GM18867 (cell line): ENCODE measurements around the gene SERF1B.
"Not testable (repeated sequence)": the region's sequence is repeated elsewhere in the genome, so short reads cannot be mapped to it uniquely, and the experiment has no call there.

Experiments
- ATAC-seq: cut with Tn5 transposase; IDR thresholded peaks from one replicate; pipeline ENCODE4 v1.9.1; 2021; ENCODE audit warnings: mild to moderate bottlenecking, moderate library complexity; ENCODE audit not compliant: unreplicated experiment

SERF1B gene

DNA sequence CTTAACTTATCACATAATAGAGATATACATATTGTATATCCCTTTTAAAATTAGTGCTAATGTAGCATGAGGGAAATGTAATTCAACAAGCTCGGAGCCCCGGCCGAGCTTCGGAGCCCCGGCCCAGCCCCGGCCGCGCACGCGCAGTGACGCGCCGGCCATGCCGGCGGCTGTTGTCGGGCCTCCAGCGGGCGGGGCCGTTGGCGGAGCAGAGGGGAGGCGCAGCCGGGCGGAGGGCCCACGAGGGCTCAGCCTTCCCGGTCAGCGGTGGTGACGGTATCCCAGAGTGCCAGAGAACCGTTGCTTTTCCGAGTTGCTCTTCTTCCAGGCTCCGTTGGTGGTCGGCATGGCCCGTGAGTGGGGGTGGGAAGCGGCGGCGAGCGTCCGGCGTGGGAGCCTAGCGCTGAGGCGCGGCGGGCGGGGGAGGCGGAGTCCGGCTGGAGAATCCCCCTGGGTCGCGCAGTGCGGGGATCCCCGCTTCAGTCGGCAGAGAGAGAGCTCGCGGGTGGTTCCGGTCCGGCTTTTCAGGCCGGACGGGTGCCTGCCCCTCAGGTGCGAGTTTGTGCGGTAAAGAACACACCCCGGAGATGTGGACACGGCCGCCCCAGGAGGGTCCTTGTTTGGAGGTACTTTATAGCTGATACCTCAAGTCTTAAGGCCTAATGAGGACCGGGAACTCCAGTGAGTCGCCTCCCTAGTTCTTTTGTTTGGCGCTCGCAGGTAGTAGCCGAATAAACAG, at the start of gene SERF1B:
Gene SERF1B, plus strand, starts transcription at position 146 of the 739 bp plus-strand sequence. Its CDS starts 201 bp downstream, at position 347.
- peak; percentile 92 for ATAC-seq

DNA sequence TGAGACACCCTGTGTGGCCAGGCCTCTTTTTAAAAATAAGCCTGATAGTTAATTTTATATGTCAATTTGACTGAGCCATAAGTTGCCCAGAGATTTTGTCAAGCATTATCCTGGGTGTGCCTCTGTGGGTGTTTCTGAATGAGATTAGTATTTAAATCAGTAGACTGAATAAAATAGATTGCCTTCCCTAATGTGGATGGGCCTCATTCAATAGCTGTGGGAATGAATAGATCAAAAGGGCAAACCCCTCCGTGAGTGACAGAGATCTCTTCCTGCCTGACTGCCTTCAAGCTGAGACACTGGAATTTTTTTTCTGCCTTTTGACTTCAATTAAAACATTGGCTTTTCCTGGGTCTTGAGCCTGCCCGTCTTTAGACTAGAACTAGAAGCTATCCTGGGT, 33.3 kb upstream of the SERF1B start:
- ATAC-seq = not testable (repeated sequence)

DNA sequence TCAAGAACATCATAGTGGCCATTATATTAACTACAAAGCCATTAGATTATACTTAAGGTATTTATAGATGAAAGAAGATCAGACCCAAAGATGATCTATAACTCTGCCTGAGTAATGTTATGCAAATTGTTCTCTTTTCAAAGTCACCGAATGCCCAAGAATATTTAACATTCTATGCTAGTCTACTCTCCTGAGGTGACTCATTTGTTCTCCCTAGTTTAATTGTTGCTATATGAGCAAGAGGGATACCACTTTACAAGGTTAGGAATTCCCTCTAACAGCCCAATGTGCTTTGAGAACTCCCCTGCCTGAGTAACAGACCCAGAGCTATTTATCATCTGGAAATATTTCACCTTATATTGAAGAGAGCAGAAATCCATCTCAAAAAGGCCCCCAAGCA, 29.5 kb upstream of the SERF1B start:
- ATAC-seq = not testable (repeated sequence)

DNA sequence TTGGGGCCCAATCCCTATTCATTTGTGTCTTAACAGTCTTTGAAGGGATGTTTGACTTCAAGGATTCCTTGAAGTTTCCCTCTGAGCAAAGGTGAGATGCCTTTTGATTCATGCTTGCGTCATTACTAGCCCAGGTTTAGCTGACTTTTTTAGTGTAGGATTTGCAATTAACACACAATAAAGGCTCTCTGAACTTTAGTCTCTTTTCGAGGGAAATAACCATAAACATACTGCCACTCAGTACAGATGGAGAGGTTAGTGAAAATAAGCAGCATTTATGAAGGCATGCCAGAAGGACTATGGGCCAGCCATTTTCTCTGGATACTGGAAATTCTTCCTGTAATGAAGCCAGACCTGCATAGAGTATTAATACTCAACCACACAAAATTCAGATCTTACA, 4.4 kb upstream of the SERF1B start:
- not testable (repeated sequence) for ATAC-seq

DNA sequence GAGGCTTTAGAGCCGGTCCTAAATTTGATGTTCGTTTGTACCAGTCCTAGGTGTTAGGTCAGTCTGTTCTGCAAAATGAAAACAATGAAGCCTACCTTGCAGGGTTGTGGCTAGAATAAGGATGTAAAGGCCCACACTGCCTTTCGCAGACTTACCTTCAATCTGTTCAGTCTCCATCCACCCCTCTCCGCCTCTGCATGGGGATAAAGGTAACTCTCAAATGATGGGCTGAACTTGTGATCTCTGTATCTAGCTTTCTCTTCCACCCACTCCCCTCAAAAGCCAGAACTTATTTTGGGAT, 744 bp downstream of the SERF1B start:
- peak; percentile 21 for ATAC-seq

DNA sequence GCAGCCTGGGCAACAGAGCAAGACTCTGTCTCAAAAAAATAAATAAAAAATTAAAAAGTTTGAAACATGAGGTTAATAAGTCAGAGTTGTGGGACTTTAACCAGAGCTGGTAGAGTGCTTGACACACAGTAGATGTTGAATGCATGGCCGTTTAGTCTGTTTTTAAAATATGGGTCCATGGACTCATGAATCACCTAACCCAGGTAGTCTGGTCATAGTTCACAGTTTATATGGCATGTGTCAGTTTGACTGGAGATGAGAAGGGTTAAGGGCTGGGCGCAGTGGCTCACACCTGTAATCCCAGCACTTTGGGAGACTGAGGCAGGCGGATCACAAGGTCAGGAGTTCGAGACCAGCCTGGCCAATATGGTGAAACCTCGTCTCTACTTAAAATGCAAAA, 6.2 kb downstream of the SERF1B start:
- not testable (repeated sequence) for ATAC-seq

DNA sequence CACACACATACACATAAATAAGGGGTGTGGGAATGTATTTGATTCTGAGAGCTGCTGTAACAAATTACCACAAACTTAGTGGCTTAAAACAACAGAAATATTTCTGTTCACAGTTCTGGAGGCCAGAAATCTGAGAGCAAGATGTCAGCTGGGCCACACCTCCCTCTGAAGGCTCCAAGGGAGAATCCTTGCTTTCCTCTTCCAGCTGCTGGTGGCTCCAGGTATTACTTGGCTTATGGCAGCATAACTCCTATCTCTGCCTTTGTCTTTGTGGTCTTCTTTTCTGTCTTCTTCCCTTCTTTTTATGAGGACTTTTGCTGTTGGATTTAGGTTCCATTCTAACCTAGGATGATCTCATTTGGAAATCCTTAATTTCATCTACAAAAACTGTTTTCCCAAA, 16.4 kb downstream of the SERF1B start:
- ATAC-seq = not testable (repeated sequence)

DNA sequence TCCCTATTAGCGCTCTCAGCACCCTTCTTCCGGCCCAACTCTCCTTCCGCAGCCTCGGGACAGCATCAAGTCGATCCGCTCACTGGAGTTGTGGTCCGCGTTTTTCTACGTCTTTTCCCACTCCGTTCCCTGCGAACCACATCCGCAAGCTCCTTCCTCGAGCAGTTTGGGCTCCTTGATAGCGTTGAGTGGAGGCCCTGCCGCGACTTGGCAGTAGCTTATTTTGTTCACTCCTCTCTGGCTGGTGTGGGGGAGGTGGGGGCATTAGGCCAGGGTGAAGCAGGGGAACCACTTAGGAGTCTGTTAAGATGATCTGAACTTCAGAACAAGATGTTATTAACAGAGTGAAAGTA, 24.7 kb downstream of the SERF1B start:
- not testable (repeated sequence) for ATAC-seq

DNA sequence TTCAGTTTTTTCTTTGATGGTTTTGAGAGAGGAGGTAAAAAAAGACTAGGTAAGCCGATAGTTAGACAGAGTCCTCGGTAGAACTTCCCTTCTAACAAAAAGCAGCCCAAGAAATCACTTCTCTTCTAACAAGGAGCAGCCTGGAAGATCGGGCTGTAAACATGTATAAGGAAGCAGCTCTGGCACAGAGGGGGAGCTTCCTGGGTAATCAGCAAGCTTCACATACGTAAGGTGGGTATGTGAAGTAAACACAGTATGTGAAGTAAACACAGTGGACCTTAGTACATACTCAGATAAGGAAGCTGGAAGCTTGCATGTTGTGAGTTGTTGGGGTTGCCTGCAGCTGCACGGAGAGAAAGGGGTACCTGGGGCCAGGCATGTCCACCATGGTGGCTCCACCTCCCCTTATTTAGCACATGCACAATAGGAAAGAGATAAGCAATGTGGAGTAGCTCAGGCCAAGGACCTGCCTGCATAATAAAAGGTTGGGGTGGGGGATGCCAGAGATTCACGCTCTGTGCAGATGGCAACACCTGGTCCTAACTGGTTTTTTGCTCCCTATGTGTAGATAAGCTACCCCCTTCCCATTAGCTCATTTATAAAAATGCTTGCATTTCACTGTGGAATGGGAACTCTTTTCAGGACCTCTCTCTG, 31.4 kb downstream of the SERF1B start:
- ATAC-seq = not testable (repeated sequence)

DNA sequence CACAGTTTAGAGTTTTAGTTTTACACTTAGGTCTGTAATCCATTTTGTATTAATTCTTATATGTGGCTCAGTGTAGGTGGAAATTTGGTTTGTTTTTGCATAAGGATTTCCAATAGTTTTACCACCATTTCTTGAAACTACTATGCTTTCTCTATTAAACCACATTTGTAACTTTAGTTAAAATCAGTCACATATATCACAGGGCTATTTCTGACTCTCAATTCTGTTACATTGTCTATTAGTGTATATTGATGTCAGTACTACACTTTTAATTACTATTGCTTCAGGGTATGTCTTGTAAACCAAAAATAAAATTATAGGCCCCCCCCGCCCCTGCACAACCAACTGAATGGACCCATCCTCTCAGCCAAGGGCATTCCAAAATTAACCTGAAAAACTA, 32.1 kb downstream of the SERF1B start:
- ATAC-seq = not testable (repeated sequence)

DNA sequence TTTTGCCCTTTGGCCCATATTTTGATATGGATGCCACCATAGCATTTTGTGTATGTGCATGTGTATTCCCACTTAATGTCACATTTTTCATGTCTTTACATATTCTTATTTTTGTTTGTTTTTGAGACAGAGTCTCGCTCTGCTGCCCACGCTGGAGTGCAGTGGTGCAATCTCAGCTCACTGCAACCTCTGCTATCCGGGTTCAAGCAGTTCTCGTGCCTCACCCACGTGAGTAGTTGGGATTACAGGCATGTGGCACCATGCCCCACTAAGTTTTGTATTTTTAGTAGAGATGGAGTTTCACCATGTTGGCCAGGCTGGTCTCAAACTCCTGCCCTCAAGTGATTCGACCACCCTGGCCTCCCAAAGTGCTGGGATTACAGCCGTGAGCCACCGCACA, 52.6 kb downstream of the SERF1B start:
- ATAC-seq = not testable (repeated sequence)

DNA sequence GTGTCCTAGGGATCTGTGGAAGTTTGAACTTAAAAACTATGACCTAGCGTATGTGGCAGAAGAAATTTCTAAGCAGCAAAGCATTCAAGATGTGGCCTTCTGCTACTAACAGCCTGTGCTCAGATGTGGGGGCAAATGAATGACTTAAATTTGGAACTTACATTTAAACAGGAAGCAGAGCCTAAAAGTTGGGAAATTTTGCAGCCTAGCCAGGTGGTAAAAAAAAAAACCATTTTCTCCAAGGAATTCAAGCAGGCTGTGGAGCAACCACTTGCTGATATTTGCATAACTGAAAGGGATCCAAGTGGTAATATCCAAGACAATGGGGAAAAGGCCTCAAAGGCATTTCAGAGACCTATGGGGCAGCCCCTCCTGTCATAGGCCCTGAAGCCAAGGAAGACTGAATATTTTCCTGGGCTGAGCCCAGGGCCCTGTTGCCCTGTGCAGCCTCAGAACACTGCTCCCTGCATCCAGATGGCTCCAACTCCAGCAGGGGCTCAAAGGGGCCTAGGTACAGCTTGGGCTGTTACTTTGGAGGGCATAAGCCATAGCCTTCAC, 63.9 kb downstream of the SERF1B start:
- not testable (repeated sequence) for ATAC-seq

DNA sequence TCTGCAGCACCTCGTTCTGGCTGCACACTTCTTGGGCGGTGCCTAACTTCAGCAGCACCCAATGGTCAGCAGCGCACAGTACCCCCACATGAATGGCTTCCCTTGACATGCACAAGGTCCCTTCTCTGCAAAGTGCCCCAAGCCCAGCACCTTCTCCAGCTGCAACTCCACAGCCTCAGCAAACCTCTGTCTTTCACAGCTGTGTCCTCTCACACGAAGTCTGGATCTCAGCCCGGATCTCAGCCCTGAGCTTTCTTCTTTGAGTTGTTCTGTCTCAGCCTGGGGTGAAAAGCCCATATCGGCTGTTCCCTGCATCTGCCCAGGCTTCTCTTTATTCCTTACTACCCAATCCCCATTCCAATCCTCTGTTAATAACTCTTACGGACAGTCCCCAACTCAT, 66.7 kb downstream of the SERF1B start:
- ATAC-seq = not testable (repeated sequence)
